Femur (tissue), 1 donor: ENCODE measurements around the gene TPK1.
"Not testable (repeated sequence)": the region's sequence is repeated elsewhere in the genome, so short reads cannot be mapped to it uniquely, and the experiment has no call there.

ENCODE experiments used
- DNase-seq: peaks from one replicate; pipeline ENCODE4 v3.0.0-alpha.2; 2017

TPK1 gene

GRCh38 chr7:144596953-144597352 lies 238.9 kb downstream of the TPK1 start:
- DNase-seq, result no peak

- DNase-seq, result no peak
These were observed 241.3 kb downstream of the TPK1 start for GRCh38 chr7:144594580-144594979.

GRCh38 chr7:144588559-144589051 lies 247.2 kb downstream of the TPK1 start:
- DNase-seq, result peak; percentile 41

- no peak for DNase-seq
These were observed 248.2 kb downstream of the TPK1 start for GRCh38 chr7:144587701-144588100.

GRCh38 chr7:144584726-144585125 lies 251.1 kb downstream of the TPK1 start:
- DNase-seq, result no peak

GRCh38 chr7:144579687-144580086 lies 256.2 kb downstream of the TPK1 start:
- no peak for DNase-seq

- no peak for DNase-seq
These were observed 260.4 kb downstream of the TPK1 start for GRCh38 chr7:144575456-144575855.

GRCh38 chr7:144574753-144575152 lies 261.1 kb downstream of the TPK1 start:
- DNase-seq, result not testable (repeated sequence)

- DNase-seq, result no peak
These were observed 267.6 kb downstream of the TPK1 start for GRCh38 chr7:144568233-144568632.

- DNase-seq, result no peak
These were observed 270.3 kb downstream of the TPK1 start for GRCh38 chr7:144565586-144565985.

- DNase-seq, result no peak
These were observed 286.0 kb downstream of the TPK1 start for GRCh38 chr7:144549861-144550260.

- no peak for DNase-seq
These were observed 287.3 kb downstream of the TPK1 start for GRCh38 chr7:144548556-144548955.

- no peak for DNase-seq
These were observed 288.0 kb downstream of the TPK1 start for GRCh38 chr7:144547888-144548287.

- DNase-seq, result no peak
These were observed 289.1 kb downstream of the TPK1 start for GRCh38 chr7:144546782-144547181.

GRCh38 chr7:144545330-144545729 lies 290.5 kb downstream of the TPK1 start:
- no peak for DNase-seq

GRCh38 chr7:144534655-144535395 lies 301.0 kb downstream of the TPK1 start:
- DNase-seq, result no peak

- DNase-seq, result no peak
These were observed 301.7 kb downstream of the TPK1 start for GRCh38 chr7:144534196-144534595.

GRCh38 chr7:144531181-144531580 lies 304.7 kb downstream of the TPK1 start:
- DNase-seq, result no peak

- DNase-seq, result no peak
These were observed 306.5 kb downstream of the TPK1 start for GRCh38 chr7:144529269-144529926.

- DNase-seq, result no peak
These were observed 307.3 kb downstream of the TPK1 start for GRCh38 chr7:144528536-144529045.

- DNase-seq, result no peak
These were observed 308.8 kb downstream of the TPK1 start for GRCh38 chr7:144527051-144527471.

GRCh38 chr7:144525956-144526355 lies 309.9 kb downstream of the TPK1 start:
- DNase-seq, result no peak

- DNase-seq, result no peak
These were observed 311.6 kb downstream of the TPK1 start for GRCh38 chr7:144524271-144524670.

- DNase-seq, result no peak
These were observed 312.2 kb downstream of the TPK1 start for GRCh38 chr7:144523621-144524020.
